DND-41 (cell line): ENCODE data around the gene GART.

Experiments used
- ATAC-seq: fragments of 200-7000 bp; cut with Tn5 transposase; 3 replicates; pipeline ENCODE4 v1.9.1; 2021; ENCODE audit warnings: low read depth; ENCODE audit not compliant: insufficient read depth
- DNase-seq: peaks from one replicate; pipeline ENCODE4 v3.0.0-alpha.2; 2020
- H2AFZ ChIP-seq: 2 replicates; pipeline ENCODE4 v1.6.0; 2012; ENCODE audit warnings: low read depth, low read length
- H3K27ac ChIP-seq: 2 replicates; pipeline ENCODE4 v1.5.1; 2012; ENCODE audit warnings: low read length, inconsistent platforms
- H3K27me3 ChIP-seq: fragments of 200-600 bp; sonication (generic); 2 replicates; pipeline ENCODE4 v1.6.0; 2012; ENCODE audit warnings: low read length, mild to moderate bottlenecking, inconsistent platforms; ENCODE audit not compliant: insufficient read depth, poor library complexity
- H3K36me3 ChIP-seq: 2 replicates; pipeline ENCODE4 v1.5.1; 2012; ENCODE audit warnings: low read length, inconsistent platforms; ENCODE audit not compliant: insufficient read depth
- H3K4me1 ChIP-seq: 2 replicates; pipeline ENCODE4 v1.5.1; 2012; ENCODE audit warnings: mild to moderate bottlenecking, low read length; ENCODE audit not compliant: insufficient read depth
- H3K4me2 ChIP-seq: 2 replicates; pipeline ENCODE4 v1.6.0; 2012; ENCODE audit warnings: mild to moderate bottlenecking, moderate library complexity, low read length, inconsistent platforms; ENCODE audit not compliant: insufficient read depth
- H3K4me3 ChIP-seq, 2 experiments: fragments of 200-600 bp in 1 of 2; shearing (Covaris generic) in 1 of 2; 2 replicates each; pipeline ENCODE4 v1.5.1; 2012 to 2016; ENCODE audit warnings: inconsistent platforms in 2 of 2, low read length in 2 of 2, mild to moderate bottlenecking in 2 of 2, low read depth in 1 of 2, moderate library complexity in 1 of 2
- H3K79me2 ChIP-seq: 2 replicates; pipeline ENCODE4 v1.6.0; 2012; ENCODE audit warnings: low read length, inconsistent platforms; ENCODE audit not compliant: insufficient read depth
- H3K9ac ChIP-seq: 2 replicates; pipeline ENCODE4 v1.6.0; 2012; ENCODE audit warnings: low read depth, mild to moderate bottlenecking, inconsistent platforms, low read length, moderate library complexity
- H3K9me3 ChIP-seq: 2 replicates; pipeline ENCODE4 v1.5.1; 2012; ENCODE audit warnings: low read length, moderate library complexity, mild to moderate bottlenecking, inconsistent platforms; ENCODE audit not compliant: insufficient read depth, severe bottlenecking
- H4K20me1 ChIP-seq: 2 replicates; pipeline ENCODE4 v1.6.0; 2012; ENCODE audit warnings: low read length; ENCODE audit not compliant: insufficient read depth
- EZH2 ChIP-seq: IDR thresholded peaks from 3 replicates; pipeline ENCODE4 v1.6.1; 2012; ENCODE audit warnings: borderline replicate concordance, low read depth, mild to moderate bottlenecking, moderate library complexity, low read length, inconsistent platforms; ENCODE audit not compliant: severe bottlenecking
- TF ChIP-seq, protein P1 (sequence below): IDR thresholded peaks from 2 replicates; pipeline ENCODE4 v1.5.1; 2012; ENCODE audit warnings: borderline replicate concordance, low read length, moderate library complexity, mild to moderate bottlenecking; ENCODE audit not compliant: poor library complexity, severe bottlenecking; ENCODE audit errors: extremely low read depth

Gene GART

DNA sequence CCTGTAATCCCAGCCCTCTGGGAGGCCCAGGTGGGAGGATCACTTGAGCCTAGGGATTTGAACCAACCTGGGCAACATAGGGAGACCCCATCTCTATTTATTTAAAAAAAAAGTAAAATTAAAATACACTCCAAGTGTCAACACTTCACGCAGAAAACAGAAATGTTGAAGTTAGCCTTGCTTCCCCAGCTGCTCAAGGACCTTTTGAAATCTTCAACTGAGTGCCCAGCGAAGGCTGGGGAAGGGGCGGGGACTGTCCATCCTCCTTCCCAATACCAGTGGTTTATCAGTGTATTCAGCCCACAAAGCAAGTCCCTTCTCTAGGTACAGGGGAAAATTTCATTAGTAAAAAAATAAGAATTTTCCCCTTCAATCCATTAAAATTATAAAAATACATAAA lies 48.2 kb downstream of the GART start:
- ATAC-seq (no peak), DNase-seq (no peak)
- H3K9ac ChIP-seq: no peak overlapping the region
- H4K20me1 ChIP-seq: no peaks in the 10 kb centered on the region
- H3K79me2 ChIP-seq: no peaks in the 10 kb centered on the region
- no peaks in the 10 kb centered on the region for H3K27me3 ChIP-seq
- no peak overlapping the region for H3K4me3 ChIP-seq
- H3K36me3 ChIP-seq: no peaks in the 10 kb centered on the region
- H3K27ac ChIP-seq: no peak overlapping the region
- H3K4me2 ChIP-seq: no peak overlapping the region
- H3K4me1 ChIP-seq: peaks cover 16% of the 10 kb centered on the region
- no peak overlapping the region for H2AFZ ChIP-seq
- no peaks in the 10 kb centered on the region for H3K9me3 ChIP-seq
- TF ChIP-seq, protein P1, sequence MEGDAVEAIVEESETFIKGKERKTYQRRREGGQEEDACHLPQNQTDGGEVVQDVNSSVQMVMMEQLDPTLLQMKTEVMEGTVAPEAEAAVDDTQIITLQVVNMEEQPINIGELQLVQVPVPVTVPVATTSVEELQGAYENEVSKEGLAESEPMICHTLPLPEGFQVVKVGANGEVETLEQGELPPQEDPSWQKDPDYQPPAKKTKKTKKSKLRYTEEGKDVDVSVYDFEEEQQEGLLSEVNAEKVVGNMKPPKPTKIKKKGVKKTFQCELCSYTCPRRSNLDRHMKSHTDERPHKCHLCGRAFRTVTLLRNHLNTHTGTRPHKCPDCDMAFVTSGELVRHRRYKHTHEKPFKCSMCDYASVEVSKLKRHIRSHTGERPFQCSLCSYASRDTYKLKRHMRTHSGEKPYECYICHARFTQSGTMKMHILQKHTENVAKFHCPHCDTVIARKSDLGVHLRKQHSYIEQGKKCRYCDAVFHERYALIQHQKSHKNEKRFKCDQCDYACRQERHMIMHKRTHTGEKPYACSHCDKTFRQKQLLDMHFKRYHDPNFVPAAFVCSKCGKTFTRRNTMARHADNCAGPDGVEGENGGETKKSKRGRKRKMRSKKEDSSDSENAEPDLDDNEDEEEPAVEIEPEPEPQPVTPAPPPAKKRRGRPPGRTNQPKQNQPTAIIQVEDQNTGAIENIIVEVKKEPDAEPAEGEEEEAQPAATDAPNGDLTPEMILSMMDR: no peak
- TF ChIP-seq EZH2: no peak

GRCh38 chr21:33492571-33492970 lies 49.3 kb downstream of the GART start:
- TF ChIP-seq, protein P1: no peak
- no peak for TF ChIP-seq EZH2
- Histone ChIP-seq H3K36me3 (no peaks in the 10 kb centered on the region), H2AFZ (no peak overlapping the region), H3K4me3 (no peak overlapping the region), H3K9ac (0 out of 2 replicates have a peak overlapping the region, but pooled peaks have one; percentile 56), H3K9me3 (no peaks in the 10 kb centered on the region), H3K27ac (no peak overlapping the region), H4K20me1 (no peaks in the 10 kb centered on the region), H3K4me2 (peak overlapping the region; percentile 69), H3K4me1 (peaks cover 16% of the 10 kb centered on the region), H3K79me2 (no peaks in the 10 kb centered on the region), H3K27me3 (no peaks in the 10 kb centered on the region)
- no peak for ATAC-seq
- DNase-seq: no peak

DNA sequence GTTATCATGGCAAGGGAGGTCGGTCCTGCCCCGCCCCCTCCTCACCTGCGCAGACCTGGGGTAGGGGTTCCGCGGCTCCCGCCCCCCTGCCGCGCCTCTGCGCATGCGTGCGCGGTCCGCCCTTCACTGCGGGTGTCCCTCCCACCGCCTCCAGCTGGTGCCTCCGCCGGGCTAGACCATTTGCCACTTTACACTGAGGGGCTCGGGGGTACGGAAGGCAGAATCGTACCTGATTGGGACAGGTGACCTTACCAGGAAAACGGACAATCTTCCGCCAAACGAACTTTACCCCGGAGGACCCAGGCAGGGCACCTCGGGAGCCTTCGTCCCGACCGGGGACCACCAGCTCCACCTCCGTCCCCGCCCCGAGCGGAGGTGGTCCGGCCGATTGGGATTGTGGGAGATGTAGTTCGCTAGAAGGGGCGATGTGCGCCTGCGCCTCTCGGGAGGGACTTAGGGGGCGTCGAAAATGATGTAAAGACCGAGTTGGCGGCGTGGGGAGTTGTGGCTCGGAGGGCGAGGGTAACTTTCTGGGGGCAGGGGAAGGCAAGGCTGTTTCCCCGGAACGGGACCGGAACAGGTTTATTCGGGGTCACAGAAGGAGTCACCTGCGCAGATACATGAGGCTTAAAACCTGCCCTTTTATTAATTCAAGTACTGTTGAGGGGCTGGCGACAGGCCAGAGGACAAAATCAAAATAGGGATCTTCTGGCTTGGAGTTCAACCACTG lies 50.4 kb downstream of the GART start, which contains the start of gene DNAJC28:
TSS of gene DNAJC28 (minus strand) at position 344 of the 730 bp plus-strand sequence. CDS start 2,323 bp downstream, outside the sequence.
- Histone ChIP-seq H2AFZ (peak within 1 kb of the TSS; percentile 91), H3K27me3 (no peaks in the 10 kb centered on the region), H3K36me3 (no peaks in the 10 kb centered on the region), H3K79me2 (no peaks in the 10 kb centered on the region), H3K9me3 (no peaks in the 10 kb centered on the region), H3K4me2 (peak within 1 kb of the TSS; percentile 69), H3K4me1 (peaks cover 16% of the 10 kb centered on the region), H3K9ac (peak within 1 kb of the TSS; percentile 56), H4K20me1 (no peaks in the 10 kb centered on the region), H3K4me3 (peak within 1 kb of the TSS; percentile 45 to 79), H3K27ac (peak within 1 kb of the TSS; percentile 73)
- ATAC-seq (peak; percentile 98), DNase-seq (peak; percentile 96)
- TF ChIP-seq EZH2: no peak

DNA sequence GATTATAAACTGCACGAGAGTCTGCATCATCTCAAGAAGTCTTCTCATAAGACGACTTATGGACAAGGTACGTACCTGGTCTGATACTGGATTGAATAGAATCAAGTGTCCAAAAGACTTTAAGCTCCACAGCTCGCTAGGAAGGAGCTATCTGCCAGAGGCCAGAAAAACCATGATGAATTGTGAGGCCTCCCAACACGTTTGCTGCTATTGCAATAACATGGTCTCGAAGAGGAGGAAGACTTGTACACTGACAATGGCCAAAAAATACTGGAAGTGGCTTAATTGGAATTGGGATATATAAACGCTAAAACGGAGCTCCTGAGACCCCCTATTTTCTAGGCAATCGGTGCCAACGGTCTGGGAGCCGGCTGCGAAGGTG lies 50.9 kb downstream of the GART start:
- no peaks in the 10 kb centered on the region for H4K20me1 ChIP-seq
- peak overlapping the region; percentile 45 to 79; a peak in 3 of 4 replicates for H3K4me3 ChIP-seq
- peak overlapping the region; percentile 73 for H3K27ac ChIP-seq
- peak overlapping the region; percentile 69 for H3K4me2 ChIP-seq
- no peak for TF ChIP-seq EZH2
- H3K27me3 ChIP-seq: no peaks in the 10 kb centered on the region
- H2AFZ ChIP-seq: peak overlapping the region; percentile 91
- peak overlapping the region; percentile 56 for H3K9ac ChIP-seq
- no peaks in the 10 kb centered on the region for H3K9me3 ChIP-seq
- no peaks in the 10 kb centered on the region for H3K36me3 ChIP-seq
- ATAC-seq (no peak), DNase-seq (no peak)
- H3K4me1 ChIP-seq: peaks cover 16% of the 10 kb centered on the region
- no peaks in the 10 kb centered on the region for H3K79me2 ChIP-seq
